H1 (cell line): Measurements from ENCODE around the gene LEKR1. TPM values are rescaled to one million over a fixed set of nuclear protein-coding genes. Genes with fewer than 3 reads are reported as not detected.

Experiments
- CTCF ChIA-PET: fragments of 300-600 bp; sonication (Branson Sonifier 250); formaldehyde crosslinking; loops from one replicate; lab custom pipeline; 2021; ENCODE audit not compliant: partially characterized antibody; lab: Charles Lee
- POLR2A ChIA-PET: fragments of 300-600 bp; sonication (Branson Sonifier 250); formaldehyde crosslinking; loops from one replicate; lab custom pipeline; 2021; ENCODE audit warnings: inconsistent platforms; ENCODE audit not compliant: partially characterized antibody; lab: Charles Lee
- DNase-seq, 2 experiments: peaks; one replicate each; pipeline versions ENCODE4 v3.0.0 to v3.0.0-alpha.2; 2010 to 2022; ENCODE audit warnings: low spot score in 2 of 2, low read depth in 1 of 2, mixed read lengths in 1 of 2
- FAIRE-seq: peaks from 2 replicates; lab custom pipeline; 2011; peaks lifted over from hg19 to GRCh38; lab: Jason Lieb, UNC
- H2AFZ ChIP-seq: 2 replicates; pipeline ENCODE4 v1.8.1; 2012; ENCODE audit warnings: low read length, inconsistent platforms
- H2AK5ac ChIP-seq: 2 replicates; pipeline ENCODE4 v1.6.1; 2013; ENCODE audit warnings: low read depth, low read length
- H2BK120ac ChIP-seq: replicated peaks from 2 replicates; pipeline ENCODE3; 2013; ENCODE audit warnings: low read depth, low read length, inconsistent platforms
- H2BK12ac ChIP-seq: 2 replicates; pipeline ENCODE4 v1.6.1; 2013; ENCODE audit warnings: low read depth, low read length
- H2BK15ac ChIP-seq: 2 replicates; pipeline ENCODE4 v1.6.1; 2013; ENCODE audit warnings: low read length
- H2BK20ac ChIP-seq: 2 replicates; pipeline ENCODE4 v1.6.1; 2013; ENCODE audit warnings: low read length
- H2BK5ac ChIP-seq: 2 replicates; pipeline ENCODE4 v1.6.1; 2013; ENCODE audit warnings: low read depth, low read length
- H3K14ac ChIP-seq: 2 replicates; pipeline ENCODE4 v1.6.1; 2013; ENCODE audit warnings: inconsistent platforms; ENCODE audit not compliant: insufficient read length
- H3K18ac ChIP-seq: 2 replicates; pipeline ENCODE4 v1.6.1; 2013; ENCODE audit warnings: low read length; ENCODE audit errors: extremely low read depth
- H3K23ac ChIP-seq: 2 replicates; pipeline ENCODE4 v1.6.1; 2013; ENCODE audit warnings: inconsistent platforms; ENCODE audit not compliant: insufficient read length
- H3K23me2 ChIP-seq: 2 replicates; pipeline ENCODE4 v1.6.1; 2013; ENCODE audit warnings: low read depth, low read length
- H3K27ac ChIP-seq: 2 replicates; pipeline ENCODE4 v1.6.1; 2011; ENCODE audit warnings: low read depth, low read length, inconsistent platforms
- H3K27me3 ChIP-seq, 4 experiments: replicated peaks in 1 of 4; 1 replicate in 1 of 4; 2 replicates in 3 of 4; pipeline versions ENCODE4 v1.6.1 to v1.8.1; 2011 to 2013; ENCODE audit warnings: low read length in 3 of 4, mild to moderate bottlenecking in 3 of 4, inconsistent platforms in 2 of 4, mixed read lengths in 2 of 4, moderate library complexity in 1 of 4; ENCODE audit not compliant: control insufficient read depth in 3 of 4, insufficient read depth in 3 of 4; ENCODE audit errors: extremely low read depth in 1 of 4
- H3K36me3 ChIP-seq, 4 experiments: 2 replicates each; pipeline versions ENCODE4 v1.6.1 to v1.8.1; 2011 to 2013; ENCODE audit warnings: mild to moderate bottlenecking in 4 of 4, low read length in 3 of 4, moderate library complexity in 2 of 4, control low read depth in 1 of 4, inconsistent platforms in 1 of 4; ENCODE audit not compliant: insufficient read depth in 4 of 4, control insufficient read depth in 2 of 4
- H3K4ac ChIP-seq: replicated peaks from 2 replicates; pipeline ENCODE3; 2013; ENCODE audit warnings: low read length, low read depth, mixed read lengths, inconsistent platforms; ENCODE audit not compliant: insufficient read length
- H3K4me1 ChIP-seq, 4 experiments: replicated peaks in 1 of 4; 1 replicate in 1 of 4; 2 replicates in 3 of 4; pipeline versions ENCODE4 v1.6.1 to v1.8.1; 2011 to 2013; ENCODE audit warnings: low read length in 3 of 4, inconsistent platforms in 2 of 4, mixed read lengths in 1 of 4; ENCODE audit not compliant: insufficient read depth in 4 of 4, control insufficient read depth in 3 of 4
- H3K4me2 ChIP-seq, 2 experiments: 2 replicates each; pipeline versions ENCODE4 v1.6.1 to v1.8.1; 2011 to 2013; ENCODE audit warnings: low read depth in 2 of 2, low read length in 2 of 2, control low read depth in 1 of 2, inconsistent platforms in 1 of 2, mild to moderate bottlenecking in 1 of 2; ENCODE audit not compliant: insufficient read depth in 1 of 2
- H3K4me3 ChIP-seq, 4 experiments: fragments of 200-600, 300-600 bp in 1 of 4; sonication (generic), shearing (Covaris generic), sonication (Bioruptor Twin) in 1 of 4; 2 replicates each; pipeline versions ENCODE4 v1.5.1 to v1.8.1; 2011 to 2016; ENCODE audit warnings: low read length in 4 of 4, low read depth in 3 of 4, control low read depth in 2 of 4, inconsistent platforms in 2 of 4, mild to moderate bottlenecking in 2 of 4, mixed read lengths in 1 of 4, moderate library complexity in 1 of 4; ENCODE audit not compliant: insufficient read depth in 2 of 4; ENCODE audit errors: extremely low read depth in 1 of 4
- H3K56ac ChIP-seq: replicated peaks from 2 replicates; pipeline ENCODE3; 2013; ENCODE audit warnings: low read depth, mild to moderate bottlenecking, mixed read lengths, low read length, inconsistent platforms; ENCODE audit not compliant: insufficient read length
- H3K79me1 ChIP-seq: 2 replicates; pipeline ENCODE4 v1.6.1; 2013; ENCODE audit warnings: low read depth, low read length, control low read depth
- H3K79me2 ChIP-seq, 2 experiments: 2 replicates each; pipeline versions ENCODE4 v1.6.1 to v1.8.1; 2012 to 2013; ENCODE audit warnings: low read length in 2 of 2, mild to moderate bottlenecking in 2 of 2, inconsistent platforms in 1 of 2; ENCODE audit not compliant: insufficient read depth in 2 of 2, control insufficient read depth in 1 of 2
- H3K9ac ChIP-seq, 4 experiments: replicated peaks in 1 of 4; 1 replicate in 1 of 4; 2 replicates in 3 of 4; pipeline versions ENCODE4 v1.6.1 to v1.8.1; 2011 to 2013; ENCODE audit warnings: low read depth in 3 of 4, low read length in 3 of 4, control low read depth in 2 of 4, mild to moderate bottlenecking in 2 of 4, moderate library complexity in 2 of 4, inconsistent platforms in 1 of 4; ENCODE audit errors: extremely low read depth in 1 of 4
- H3K9me3 ChIP-seq, 2 experiments: 2 replicates each; pipeline versions ENCODE4 v1.6.1 to v1.8.1; 2012 to 2013; ENCODE audit warnings: mild to moderate bottlenecking in 2 of 2, moderate library complexity in 2 of 2, control low read depth in 1 of 2, inconsistent platforms in 1 of 2, low read depth in 1 of 2, low read length in 1 of 2, mixed read lengths in 1 of 2; ENCODE audit not compliant: insufficient read depth in 2 of 2
- H4K20me1 ChIP-seq, 2 experiments: replicated peaks in 1 of 2; 2 replicates each; pipeline versions ENCODE3 to v1.8.1; 2011 to 2013; ENCODE audit warnings: inconsistent platforms in 2 of 2, low read length in 2 of 2, mild to moderate bottlenecking in 1 of 2; ENCODE audit not compliant: insufficient read depth in 2 of 2, control insufficient read depth in 1 of 2
- H4K5ac ChIP-seq: 2 replicates; pipeline ENCODE4 v1.6.1; 2013; ENCODE audit warnings: low read length, low read depth, mixed read lengths, inconsistent platforms; ENCODE audit not compliant: insufficient read length
- H4K8ac ChIP-seq: 2 replicates; pipeline ENCODE4 v1.8.0; 2013; ENCODE audit warnings: mild to moderate bottlenecking, moderate library complexity, low read length, inconsistent platforms; ENCODE audit not compliant: insufficient read depth; ENCODE audit errors: extremely low read depth
- H4K91ac ChIP-seq: replicated peaks from 2 replicates; pipeline ENCODE3; 2013; ENCODE audit warnings: low read length, mixed read lengths, inconsistent platforms; ENCODE audit not compliant: insufficient read length
- SUZ12 ChIP-seq: fragments of 200-600 bp; sonication (generic); IDR thresholded peaks from 2 replicates; pipeline ENCODE4 v1.6.1; 2012; ENCODE audit warnings: mild to moderate bottlenecking, inconsistent platforms, low read length, moderate library complexity, mixed read lengths
- TAF7 ChIP-seq: optimal IDR thresholded peaks from 2 replicates; pipeline ENCODE3; 2011; ENCODE audit warnings: low read depth, mild to moderate bottlenecking, inconsistent platforms, low read length, moderate library complexity, borderline replicate concordance
- TBP ChIP-seq: IDR thresholded peaks from 2 replicates; pipeline ENCODE4 v1.6.1; 2011; ENCODE audit warnings: low read depth, low read length, improper control_type of control experiment
- WGBS, 2 experiments: shearing (Covaris generic) in 1 of 2; methylation state at CpG; one replicate each; pipeline versions ENCODE4 v1.1.6 to v1.1.7; 2013 to 2015; ENCODE audit warnings: low lambda C conversion rate in 2 of 2, mixed read lengths in 2 of 2, inconsistent platforms in 1 of 2, low coverage in 1 of 2, missing lambda C conversion rate in 1 of 2; ENCODE audit not compliant: insufficient replicate concordance in 2 of 2, insufficient coverage in 1 of 2, insufficient read length in 1 of 2; ENCODE audit errors: extremely low coverage in 1 of 2, missing lambda C conversion rate in 1 of 2; 5-methylcytosine and 5-hydroxymethylcytosine counted together
- polyA plus RNA-seq, 7 experiments: library from polyadenylated mRNA; depleted of rRNA in 3 of 7; stranded (reverse) in 5 of 7; unstranded in 2 of 7; fragments of >200 nt in 5 of 7; fragments of 200-250 nt in 2 of 7; gene quantifications; 1 replicate in 5 of 7; 2 replicates in 1 of 7; 4 replicates in 1 of 7; pipeline versions ENCODE4 v1.2.1 to v1.2.3, GENCODE V29; 2011 to 2013; ENCODE audit warnings: missing spikeins in 2 of 7, mixed read lengths in 2 of 7
- total RNA-seq: library from RNA; stranded (reverse); fragmentation: NEBNext Ultra II Directional; extraction: Animal tissue kit (Norgen Biotek cat#: 25700); gene quantifications from 2 replicates; pipeline ENCODE4 v1.2.1, GENCODE V29; 2021

The LEKR1 gene
- total and polyA plus RNA-seq, 2 of the 8 experiments (the other 6 are each of a cell fraction or from before 2014, with no cell fraction given): 0.08 TPM; not detected in 1

DNA sequence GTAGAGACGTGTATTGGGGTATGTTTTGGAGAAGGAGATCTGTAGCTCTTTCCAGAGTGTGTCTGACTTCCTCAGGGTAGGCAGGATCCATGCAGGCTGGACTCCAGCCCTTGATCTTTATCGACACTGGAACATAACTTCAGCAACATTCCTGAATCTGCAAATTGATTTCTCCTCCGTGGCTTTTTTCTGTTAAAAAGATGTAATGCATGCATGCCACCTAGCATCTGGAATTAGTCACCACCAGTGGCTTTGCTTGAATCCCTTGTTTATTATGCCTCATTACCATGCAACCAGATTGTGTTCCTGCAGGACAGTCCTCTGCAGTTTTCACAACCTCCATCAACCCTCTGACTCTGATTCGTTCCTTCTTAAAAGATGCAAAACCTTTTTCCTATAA lies 247.7 kb downstream of the LEKR1 start:
- no peak for TF ChIP-seq TAF7
- no peak for TF ChIP-seq TBP
- no peak for TF ChIP-seq SUZ12
- Histone ChIP-seq H3K36me3 (no peaks in the 10 kb centered on the region), H3K4me3 (no peak overlapping the region), H2AK5ac (no peak overlapping the region), H3K27ac (no peak overlapping the region), H3K14ac (no peak overlapping the region), H2AFZ (no peak overlapping the region), H3K9me3 (no peaks in the 10 kb centered on the region), H3K9ac (no peak overlapping the region), H2BK20ac (no peak overlapping the region), H3K4ac (no peak overlapping the region), H2BK5ac (no peak overlapping the region), H4K20me1 (no peaks in the 10 kb centered on the region), H4K8ac (no peak overlapping the region), H3K4me1 (peaks cover 0 to 4% (median 1%) of the 10 kb centered on the region in 4 experiments; a peak in 1 of 7 replicates), H3K4me2 (no peak overlapping the region), H3K79me1 (no peaks in the 10 kb centered on the region), H3K23me2 (no peaks in the 10 kb centered on the region; the same call in 1 of the 2 replicates), H3K23ac (no peak overlapping the region), H2BK12ac (no peak overlapping the region), H2BK15ac (no peak overlapping the region), H4K91ac (no peak overlapping the region), H2BK120ac (no peak overlapping the region), H3K18ac (no peak overlapping the region), H3K27me3 (no peaks in the 10 kb centered on the region), H3K79me2 (no peaks in the 10 kb centered on the region), H3K56ac (no peak overlapping the region), H4K5ac (no peak overlapping the region)
- POLR2A ChIA-PET: no interaction called here
- FAIRE-seq: no peak
- CTCF ChIA-PET: interaction anchor here (0.6 to 1.1 kb wide), 2 partner anchors 29 to 367 kb away, joined by 4 to 5 read pairs; no protein-coding TSS in a partner anchor
- no peak for DNase-seq
- 80% methylated on average over 4 of the region's 4 CpGs; no CpG with 5 or more reads in 1 of the 2 experiments for WGBS, 2 experiments
